Bladder microvascular endothelial cell (primary cell): Measurements from ENCODE around the gene MXD4. TPM values are rescaled to one million over a fixed set of nuclear protein-coding genes. Genes with fewer than 3 reads are reported as not detected.

Experiments used
- total RNA-seq: library from RNA; depleted of rRNA; stranded (reverse); fragments of >200 nt; gene quantifications from 2 replicates; pipeline ENCODE4 v1.2.3, GENCODE V29; 2014

Gene MXD4, protein sequence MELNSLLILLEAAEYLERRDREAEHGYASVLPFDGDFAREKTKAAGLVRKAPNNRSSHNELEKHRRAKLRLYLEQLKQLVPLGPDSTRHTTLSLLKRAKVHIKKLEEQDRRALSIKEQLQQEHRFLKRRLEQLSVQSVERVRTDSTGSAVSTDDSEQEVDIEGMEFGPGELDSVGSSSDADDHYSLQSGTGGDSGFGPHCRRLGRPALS
- 56.8 and 79.3 TPM in 2 replicates for total RNA-seq

DNA sequence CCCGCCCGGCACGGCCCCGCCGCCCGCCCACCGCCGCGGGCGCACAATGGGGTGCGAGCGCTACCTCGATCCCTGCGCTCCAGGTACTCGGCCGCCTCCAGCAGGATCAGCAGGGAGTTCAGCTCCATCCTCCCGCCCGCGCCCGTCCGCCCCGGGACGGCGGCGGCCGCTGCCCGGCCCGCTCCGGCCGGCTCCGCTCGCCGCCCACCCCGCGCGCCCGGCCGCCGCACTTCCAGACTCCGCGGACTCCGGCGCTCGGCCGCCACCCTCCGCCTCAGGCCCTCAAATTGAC lies at the start of gene MXD4:
MXD4 (minus strand) TSS at position 257 of the 292 bp plus-strand sequence; CDS start at position 128, 129 bp downstream.

DNA sequence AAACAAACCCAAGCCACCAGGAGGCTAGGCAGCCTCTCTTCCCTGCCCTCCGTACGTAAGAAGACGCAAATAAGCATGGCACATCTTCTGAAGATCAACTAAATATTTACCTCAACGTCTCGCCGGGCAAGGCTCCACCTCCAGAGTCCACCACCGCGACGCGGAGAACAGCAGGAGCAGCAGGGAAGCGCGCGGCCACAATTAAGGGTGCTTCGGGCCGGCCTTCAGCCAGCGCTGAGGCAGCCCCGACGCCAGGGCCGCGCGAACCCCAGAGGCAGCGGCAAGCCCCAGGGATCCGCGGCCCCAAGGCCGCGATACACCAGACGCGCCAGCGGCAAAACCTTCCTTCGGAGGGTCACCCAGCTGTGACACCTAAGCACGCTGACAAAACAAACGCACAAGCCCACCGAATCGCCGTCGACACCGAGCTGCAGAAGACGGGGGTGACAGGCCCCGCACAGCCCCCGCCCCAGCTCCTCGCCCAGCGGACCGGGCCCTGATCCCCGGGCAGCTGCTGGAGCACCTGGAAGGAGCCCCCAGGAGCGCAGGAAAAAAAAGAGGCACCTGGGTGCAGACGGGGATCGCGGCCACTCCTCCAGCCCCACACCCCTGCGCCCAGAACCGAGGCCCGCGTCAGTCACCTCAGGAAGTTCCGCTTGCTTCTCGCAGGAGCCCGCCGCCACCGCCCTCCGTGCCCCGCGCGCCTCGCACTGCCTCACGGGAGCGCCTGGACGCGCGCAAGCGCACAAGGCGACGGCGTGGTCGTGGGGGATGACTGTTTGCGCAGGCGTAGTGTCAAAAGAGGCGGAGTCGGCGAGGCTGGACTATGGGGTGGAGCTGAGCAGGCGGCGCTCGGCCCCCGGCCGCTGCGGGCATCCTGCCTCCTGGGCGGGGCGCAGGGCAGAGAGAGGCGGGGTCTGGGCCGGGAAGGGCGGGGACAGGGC lies 20.2 kb downstream of the MXD4 start, which contains the start of the genes HAUS3 and POLN:
HAUS3 (minus strand) TSS at position 712 of the 944 bp plus-strand sequence. CDS start 1,175 bp downstream, outside the sequence.
POLN (minus strand) TSS at position 712 of the 944 bp plus-strand sequence. CDS start 12,890 bp downstream, outside the sequence.

Other genes with a start within 250 kb of the MXD4 start
- gene NAT8L, start 202.8 kb downstream of the MXD4 start, total RNA-seq = under 0.01 TPM in 2 replicates
- 7.0 and 11.3 TPM in 2 replicates for gene HAUS3, start 20.0 kb downstream of the MXD4 start, total RNA-seq
- gene POLN, start 20.0 kb downstream of the MXD4 start, total RNA-seq = 2.3 and 4.3 TPM in 2 replicates
- gene ZFYVE28, start 156.5 kb upstream of the MXD4 start, total RNA-seq = 8.6 and 8.7 TPM in 2 replicates
- gene CFAP99, start 156.8 kb upstream of the MXD4 start, total RNA-seq = 0.16 TPM in 1 of 2 replicates, not detected in the other
- 27.7 and 51.6 TPM in 2 replicates for gene RNF4, start 207.0 kb upstream of the MXD4 start, total RNA-seq